HepG2 (cell line): ENCODE measurements around the gene NR3C2. TPM values are rescaled to one million over a fixed set of nuclear protein-coding genes. Genes with fewer than 3 reads are reported as not detected.

Experiments
- GATAD1 ChIP-seq: IDR thresholded peaks from 2 replicates; pipeline ENCODE4 v1.6.1; 2016; ENCODE audit warnings: missing genetic modification reagents, missing compliant biosample characterization
- MAF1 ChIP-seq: sonication (generic); formaldehyde crosslinking; IDR thresholded peaks from 2 replicates; pipeline ENCODE4 v1.5.0; 2020; ENCODE audit warnings: missing genetic modification reagents, borderline replicate concordance
- MNT ChIP-seq: fragments of 450-650 bp; IDR thresholded peaks from 2 replicates; pipeline ENCODE4 v1.6.1; 2016
- PBX3 ChIP-seq: sonication (generic); formaldehyde crosslinking; IDR thresholded peaks from 2 replicates; pipeline ENCODE4 v1.8.1; 2023; ENCODE audit warnings: missing genetic modification reagents, inconsistent platforms, borderline replicate concordance
- STAG1 ChIP-seq: sonication (generic); formaldehyde crosslinking; IDR thresholded peaks from 2 replicates; pipeline ENCODE4 v1.4.0; 2020; ENCODE audit warnings: missing genetic modification reagents
- THYN1 ChIP-seq: sonication (generic); formaldehyde crosslinking; IDR thresholded peaks from 2 replicates; pipeline ENCODE4 v1.8.1; 2023; ENCODE audit warnings: low read depth, mild to moderate bottlenecking, moderate library complexity, missing genetic modification reagents, borderline replicate concordance
- TRIM24 ChIP-seq: sonication (generic); formaldehyde crosslinking; IDR thresholded peaks from 2 replicates; pipeline ENCODE4 v1.8.0; 2022; ENCODE audit warnings: mild to moderate bottlenecking, missing genetic modification reagents
- ZXDC ChIP-seq: sonication (generic); formaldehyde crosslinking; IDR thresholded peaks from 2 replicates; pipeline ENCODE4 v1.5.0; 2020; ENCODE audit warnings: mild to moderate bottlenecking, missing genetic modification reagents
- polyA plus RNA-seq, 8 experiments: library from polyadenylated mRNA; depleted of rRNA in 3 of 8; stranded (reverse) in 7 of 8; unstranded in 1 of 8; fragments of >200 nt; fragmentation: Illumina TruSeq in 4 of 8; extraction: Trizol in 4 of 8; gene quantifications; 2 replicates each; pipeline versions ENCODE4 v1.2.1 to v1.2.3, GENCODE V29; 2011 to 2016; ENCODE audit warnings: low read depth in 4 of 8, missing spikeins in 1 of 8, mixed read lengths in 1 of 8; ENCODE audit not compliant: insufficient read depth in 1 of 8
- total RNA-seq, 5 experiments: library from RNA; depleted of rRNA; stranded (reverse); fragments of >200 nt; fragmentation: Illumina TruSeq; extraction: Trizol; gene quantifications; 2 replicates each; pipeline ENCODE4 v1.2.3, GENCODE V29; 2016; ENCODE audit warnings: low read depth in 1 of 5

NR3C2 gene
- total and polyA plus RNA-seq, 2 of the 13 experiments (the other 11 are each of a cell fraction or from before 2014, with no cell fraction given) = 0.26 to 0.46 TPM

- no peak for TF ChIP-seq THYN1
- no peak for TF ChIP-seq TRIM24
- TF ChIP-seq STAG1 = peak; percentile 54
- TF ChIP-seq GATAD1 (CRISPR knock-in tag) = no peak
- no peak for TF ChIP-seq PBX3 (CRISPR knock-in tag)
- no peak for TF ChIP-seq MAF1 (CRISPR knock-in tag)
- no peak for TF ChIP-seq MNT
- TF ChIP-seq ZXDC (CRISPR knock-in tag) = no peak
These were observed 397.3 kb downstream of the NR3C2 start (continued) for GRCh38 chr4:148044912-148045352.
